ENCODE results near the gene PLTP.

GRCh38 chr20:45940469-45940868 lies 28.5 kb upstream of the PLTP start:
- TF ChIP-seq EZH2 (IDR thresholded peaks at IDR 0.05; ENCODE audit: low read length, unreplicated experiment) (no peak), CTCF (conservative IDR thresholded peaks at IDR 0.05; ENCODE audit: low read depth, low read length) (no peak), EZH2phosphoT487 (IDR thresholded peaks at IDR 0.05; ENCODE audit: borderline replicate concordance, low read length) (no peak)

Data from PC-3 (cell line).